ENCODE measurements around the gene PLIN3. TPM values are rescaled to one million over a fixed set of nuclear protein-coding genes. Genes with fewer than 3 reads are reported as not detected.

The PLIN3 gene
- total RNA-seq, 4 donors from 2014 or later: 67.3 to 173 (median 147) TPM

DNA sequence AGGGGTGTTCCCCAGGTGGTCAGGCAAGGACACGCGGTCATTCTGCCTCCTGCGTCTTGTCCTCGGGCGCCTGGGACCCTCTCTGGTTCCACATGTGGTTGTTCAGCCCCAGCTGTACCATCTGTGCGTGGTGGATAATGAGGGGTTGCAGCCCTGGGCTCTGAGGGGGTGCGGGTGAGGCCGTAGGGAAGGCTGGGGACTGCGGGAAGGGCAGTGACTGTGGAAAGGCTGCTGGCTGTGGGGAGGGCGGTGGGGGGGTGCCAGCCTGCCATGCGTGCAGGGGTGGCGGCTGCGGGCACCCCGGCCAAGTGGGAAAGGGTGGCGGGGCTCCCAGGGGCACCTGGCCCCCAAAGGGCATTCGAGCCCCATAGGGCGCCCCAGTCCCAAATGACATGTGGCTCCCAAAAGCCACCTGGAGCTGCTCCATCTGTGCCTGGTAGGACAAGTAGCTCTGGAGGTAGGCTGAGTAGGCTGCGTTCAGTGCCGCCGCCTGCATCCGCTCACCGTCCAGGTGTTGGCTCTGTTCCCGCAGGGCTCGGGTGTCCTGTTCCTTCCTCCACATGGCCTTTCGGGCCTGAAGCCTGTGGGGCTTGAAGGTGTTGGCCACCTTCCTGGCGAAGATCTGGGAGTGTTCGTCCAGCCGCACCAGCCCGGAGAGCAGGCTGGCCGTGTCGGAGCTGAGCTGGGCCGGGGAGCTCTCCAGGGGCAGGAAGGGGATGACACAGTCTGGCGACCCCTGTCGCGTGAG lies 51.1 kb downstream of the PLIN3 start:
- peaks cover 19 to 45% (median 22%) of the 10 kb centered on the region in 3 donors for H3K4me1 ChIP-seq
- 88 to 90% methylated on average over 8 to 15 of the region's 35 CpGs for WGBS, 2 donors
- TF ChIP-seq POLR2A (IDR thresholded peaks at IDR 0.05): no peak
- TF ChIP-seq, protein P1, sequence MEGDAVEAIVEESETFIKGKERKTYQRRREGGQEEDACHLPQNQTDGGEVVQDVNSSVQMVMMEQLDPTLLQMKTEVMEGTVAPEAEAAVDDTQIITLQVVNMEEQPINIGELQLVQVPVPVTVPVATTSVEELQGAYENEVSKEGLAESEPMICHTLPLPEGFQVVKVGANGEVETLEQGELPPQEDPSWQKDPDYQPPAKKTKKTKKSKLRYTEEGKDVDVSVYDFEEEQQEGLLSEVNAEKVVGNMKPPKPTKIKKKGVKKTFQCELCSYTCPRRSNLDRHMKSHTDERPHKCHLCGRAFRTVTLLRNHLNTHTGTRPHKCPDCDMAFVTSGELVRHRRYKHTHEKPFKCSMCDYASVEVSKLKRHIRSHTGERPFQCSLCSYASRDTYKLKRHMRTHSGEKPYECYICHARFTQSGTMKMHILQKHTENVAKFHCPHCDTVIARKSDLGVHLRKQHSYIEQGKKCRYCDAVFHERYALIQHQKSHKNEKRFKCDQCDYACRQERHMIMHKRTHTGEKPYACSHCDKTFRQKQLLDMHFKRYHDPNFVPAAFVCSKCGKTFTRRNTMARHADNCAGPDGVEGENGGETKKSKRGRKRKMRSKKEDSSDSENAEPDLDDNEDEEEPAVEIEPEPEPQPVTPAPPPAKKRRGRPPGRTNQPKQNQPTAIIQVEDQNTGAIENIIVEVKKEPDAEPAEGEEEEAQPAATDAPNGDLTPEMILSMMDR (IDR thresholded peaks at IDR 0.05): no peak

DNA sequence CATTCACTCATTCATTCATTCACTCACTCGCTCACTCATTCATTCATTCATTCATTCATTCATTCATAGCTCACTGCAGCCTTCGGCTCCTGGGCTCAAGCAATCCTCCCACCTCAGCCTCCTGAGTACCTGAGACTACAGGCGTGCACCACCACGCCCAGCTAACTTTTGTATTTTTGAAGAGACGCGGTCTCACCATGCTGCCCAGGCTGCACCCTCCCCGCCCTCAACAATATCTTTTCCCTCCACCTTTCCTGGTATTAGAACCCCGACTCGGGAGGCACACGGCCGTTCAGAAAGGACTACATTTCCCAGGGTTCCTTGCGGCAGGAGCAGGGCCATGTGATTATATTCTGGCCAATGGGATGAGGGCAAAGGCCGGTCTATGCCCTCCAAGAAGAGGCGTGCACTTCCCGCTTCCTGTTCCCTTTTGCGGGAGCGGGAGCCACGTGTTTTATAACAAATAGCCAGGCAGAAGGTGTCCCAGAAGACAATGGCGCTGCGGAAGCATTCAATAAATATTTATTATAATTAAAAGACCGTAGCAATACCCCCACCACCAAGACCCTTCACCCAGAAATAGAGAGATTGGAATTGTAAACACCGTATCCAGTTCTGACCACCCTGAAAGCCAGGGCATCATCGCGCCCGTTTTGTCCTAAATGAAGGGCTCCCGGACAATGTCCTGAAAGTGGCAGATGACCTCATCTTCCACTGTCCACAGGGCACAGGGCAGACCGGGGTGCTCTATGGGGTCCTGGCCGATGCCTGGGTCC lies 51.9 kb downstream of the PLIN3 start:
- TF ChIP-seq, protein P1 (IDR thresholded peaks at IDR 0.05): no peak
- 26 to 53% methylated on average over 15 to 20 of the region's 28 CpGs for WGBS, 2 donors
- intact Hi-C loops (cut with DNase I): no loop called here
- H3K27me3 ChIP-seq: no peaks in the 10 kb centered on the region
- peaks cover 10 to 43% (median 12%) of the 10 kb centered on the region in 3 donors for H3K36me3 ChIP-seq
- H3K4me3 ChIP-seq: peak overlapping the region in 3 of 4 donors; percentile 6 to 19 (median 18)
- H3K27ac ChIP-seq: peak overlapping the region in 3 of 4 donors; percentile 34 to 69 (median 36)
- peak; percentile 51 for DNase-seq
- H3K9me3 ChIP-seq: no peaks in the 10 kb centered on the region
- peaks cover 19 to 45% (median 22%) of the 10 kb centered on the region in 3 donors for H3K4me1 ChIP-seq

More for the DNA sequence above, 51.1 kb downstream of the PLIN3 start:
- Histone ChIP-seq H3K36me3 (peaks cover 10 to 43% (median 12%) of the 10 kb centered on the region in 3 donors), H3K27ac (peak overlapping the region in 3 of 4 donors; percentile 34 to 69 (median 36)), H3K4me3 (peak overlapping the region in 1 of 4 donors; percentile 6), H3K9me3 (no peaks in the 10 kb centered on the region), H3K27me3 (no peaks in the 10 kb centered on the region)
- DNase-seq: no peak
- intact Hi-C loops (cut with DNase I): no loop called here

DNA sequence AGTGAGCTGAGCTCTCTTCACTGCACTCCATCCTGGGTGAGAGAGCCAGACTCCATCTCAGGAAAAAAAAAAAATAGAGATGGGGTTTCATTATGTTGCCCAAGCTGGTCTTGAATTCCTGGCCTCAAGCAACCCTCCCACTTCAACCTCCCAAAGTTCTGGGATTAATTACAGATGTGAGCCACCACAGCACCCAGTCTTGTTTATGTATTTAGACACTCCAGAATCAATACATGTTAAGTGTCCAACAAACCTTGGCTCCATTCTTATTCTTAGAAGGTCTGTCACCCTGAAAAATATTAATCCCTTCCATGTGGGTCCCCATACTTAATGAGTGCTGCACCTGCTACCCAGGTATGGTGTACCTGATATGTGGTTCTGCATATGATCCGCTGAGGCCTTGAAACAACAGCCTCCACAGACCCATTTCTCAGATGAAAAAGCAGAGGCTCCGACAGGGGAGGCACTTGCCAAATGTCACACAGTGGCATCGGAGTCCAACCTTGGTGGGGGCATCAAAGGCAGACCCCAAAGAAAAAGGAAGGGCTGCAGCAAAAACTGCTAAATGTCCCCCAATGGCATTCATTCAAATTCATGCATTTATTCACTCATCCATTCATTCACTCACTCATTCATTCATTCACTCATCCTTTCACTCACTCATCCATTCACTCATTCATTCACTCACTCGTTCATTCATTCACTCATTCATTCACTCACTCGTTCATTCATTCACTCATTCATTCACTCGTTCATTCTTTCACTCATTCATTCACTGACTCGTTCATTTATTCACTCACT lies 52.6 kb downstream of the PLIN3 start:
- Histone ChIP-seq H3K4me3 (no peak overlapping the region), H3K9me3 (no peaks in the 10 kb centered on the region), H3K4me1 (peaks cover 19 to 48% (median 22%) of the 10 kb centered on the region in 3 donors), H3K36me3 (peaks cover 10 to 40% (median 12%) of the 10 kb centered on the region in 3 donors), H3K27me3 (no peaks in the 10 kb centered on the region), H3K27ac (peak overlapping the region in 3 of 4 donors; percentile 36 to 93 (median 93))
- TF ChIP-seq, protein P1 (IDR thresholded peaks at IDR 0.05): no peak
- no peak for TF ChIP-seq POLR2A (IDR thresholded peaks at IDR 0.05)
- no peak for DNase-seq
- WGBS, 2 donors: 62 to 71% methylated on average over 5 to 7 of the region's 7 CpGs
- intact Hi-C loops (cut with DNase I): loop anchor here (5.0 kb wide), 2 partner anchors 102 to 217 kb away; no protein-coding TSS in a partner anchor

DNA sequence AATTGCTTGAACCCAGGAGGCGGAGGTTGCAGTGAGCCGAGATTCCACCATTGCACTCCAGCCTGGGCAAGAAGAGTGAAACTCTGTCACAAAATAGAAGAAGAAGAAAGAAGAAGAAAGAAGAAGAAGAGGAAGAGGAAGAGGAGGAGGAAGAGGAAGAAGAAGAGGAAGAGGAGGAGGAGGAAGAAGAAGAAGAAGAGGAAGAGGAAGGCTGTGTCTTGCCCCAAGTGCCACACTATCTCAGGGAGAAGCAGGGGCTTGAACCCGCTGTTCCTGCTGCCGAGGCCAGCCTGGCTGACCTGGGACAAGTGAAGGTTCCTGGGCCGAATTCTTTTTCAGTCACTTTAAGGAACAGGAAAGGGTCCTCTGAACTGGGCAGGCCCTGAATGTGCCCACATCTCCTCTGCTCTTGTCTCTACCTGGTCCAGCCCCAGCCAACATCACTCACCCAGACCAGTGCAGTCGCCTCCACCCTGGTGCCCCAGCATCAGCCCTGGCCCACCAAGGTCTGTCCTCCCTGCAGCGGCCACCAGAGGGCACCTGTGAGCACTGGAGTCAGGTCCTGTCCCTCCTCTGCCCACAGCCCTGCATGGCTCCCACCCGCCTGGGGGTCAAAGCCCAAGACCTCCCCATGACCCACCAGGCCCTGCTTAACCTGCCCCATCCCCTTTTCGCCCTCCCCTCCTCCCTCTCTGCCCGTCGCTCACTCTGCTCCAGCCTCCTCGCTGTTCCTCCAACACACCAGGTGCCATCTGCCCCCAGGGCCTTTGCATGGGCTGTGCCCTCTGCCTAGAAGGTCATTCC lies 55.9 kb downstream of the PLIN3 start:
- DNase-seq: no peak
- WGBS, 2 donors: 59 to 65% methylated on average over 11 to 12 of the region's 12 CpGs

More for the DNA sequence above, 55.9 kb downstream of the PLIN3 start:
- TF ChIP-seq, protein P1 (IDR thresholded peaks at IDR 0.05): peak; percentile 80 to 92 (median 88)
- no peak for TF ChIP-seq POLR2A (IDR thresholded peaks at IDR 0.05)
- no peak overlapping the region for H3K4me3 ChIP-seq
- H3K36me3 ChIP-seq: peaks cover 0 to 7% (median 0%) of the 10 kb centered on the region in 3 donors
- intact Hi-C loops (cut with DNase I): loop anchor here (5.0 kb wide), 2 partner anchors 106 to 221 kb away; no protein-coding TSS in a partner anchor
- peaks cover 19 to 54% (median 22%) of the 10 kb centered on the region in 3 donors for H3K4me1 ChIP-seq
- no peaks in the 10 kb centered on the region for H3K27me3 ChIP-seq
- H3K9me3 ChIP-seq: no peaks in the 10 kb centered on the region
- H3K27ac ChIP-seq: peak overlapping the region; percentile 52 to 93 (median 93)

Data from esophagus squamous epithelium (tissue), 5 donors.